MM.1S (cell line): ENCODE results near the gene IQGAP2.
A peak's percentile ranks its signal among the peaks of the same experiment; 100 is the strongest.

Experiments
- DNase-seq: peaks from one replicate; pipeline ENCODE4 v3.0.0-alpha.2; 2015
- H2AFZ ChIP-seq: fragments of 300-600 bp; sonication (generic); 2 replicates; pipeline ENCODE4 v1.6.0; 2016; ENCODE audit warnings: antibody characterized with exemption, low read length
- H3F3A ChIP-seq: fragments of 300-600 bp; sonication (generic); 2 replicates; pipeline ENCODE4 v1.6.1; 2016; ENCODE audit warnings: mild to moderate bottlenecking, antibody characterized with exemption, low read length, moderate library complexity, mixed read lengths; ENCODE audit not compliant: insufficient read depth
- H3K27ac ChIP-seq: fragments of 300-600 bp; sonication (generic); 2 replicates; pipeline ENCODE4 v1.5.1; 2016; ENCODE audit warnings: mild to moderate bottlenecking, low read length
- H3K27me3 ChIP-seq: fragments of 300-600 bp; sonication (generic); replicated peaks from 2 replicates; pipeline ENCODE4 v1.6.0; 2016; ENCODE audit warnings: low read length; ENCODE audit not compliant: insufficient read depth
- H3K36me3 ChIP-seq: fragments of 300-600 bp; sonication (generic); replicated peaks from 2 replicates; pipeline ENCODE4 v1.6.1; 2016; ENCODE audit warnings: mild to moderate bottlenecking, low read length, mixed read lengths; ENCODE audit not compliant: insufficient read depth
- H3K4me1 ChIP-seq: fragments of 300-600 bp; sonication (generic); 2 replicates; pipeline ENCODE4 v1.6.1; 2016; ENCODE audit warnings: low read length, mixed read lengths
- H3K4me2 ChIP-seq: fragments of 300-600 bp; sonication (generic); 2 replicates; pipeline ENCODE4 v1.6.0; 2016; ENCODE audit warnings: low read depth, low read length
- H3K4me3 ChIP-seq: fragments of 300-600 bp; sonication (generic); 2 replicates; pipeline ENCODE4 v1.5.1; 2016; ENCODE audit warnings: low read length, mixed read lengths
- H3K79me2 ChIP-seq: fragments of 300-600 bp; sonication (generic); 2 replicates; pipeline ENCODE4 v1.6.1; 2016; ENCODE audit warnings: mixed run types, low read length, mixed read lengths
- H3K9ac ChIP-seq: fragments of 300-600 bp; sonication (generic); 2 replicates; pipeline ENCODE4 v1.6.1; 2016; ENCODE audit warnings: low read length, mixed read lengths
- H3K9me2 ChIP-seq: fragments of 300-600 bp; sonication (generic); replicated peaks from 2 replicates; pipeline ENCODE4 v1.6.1; 2016; ENCODE audit warnings: mild to moderate bottlenecking, low read length, mixed read lengths; ENCODE audit not compliant: insufficient read depth
- H3K9me3 ChIP-seq: fragments of 300-600 bp; sonication (generic); replicated peaks from 2 replicates; pipeline ENCODE4 v1.6.1; 2016; ENCODE audit warnings: mild to moderate bottlenecking, low read length, mixed read lengths; ENCODE audit not compliant: insufficient read depth
- H4K20me1 ChIP-seq: fragments of 300-600 bp; sonication (generic); 2 replicates; pipeline ENCODE4 v1.6.1; 2016; ENCODE audit warnings: mild to moderate bottlenecking, low read length, moderate library complexity, mixed read lengths; ENCODE audit not compliant: insufficient read depth
- CTCF ChIP-seq: fragments of 300-600 bp; sonication (generic); IDR thresholded peaks from 2 replicates; pipeline ENCODE4 v1.5.1; 2016; ENCODE audit warnings: antibody characterized with exemption, low read length, mixed read lengths
- EZH2 ChIP-seq: fragments of 300-600 bp; sonication (generic); optimal IDR thresholded peaks from 2 replicates; pipeline ENCODE3; 2017; ENCODE audit warnings: low read depth, mild to moderate bottlenecking, antibody characterized with exemption, low read length, mixed read lengths
- EZH2phosphoT487 ChIP-seq: fragments of 300-600 bp; sonication (generic); IDR thresholded peaks from 2 replicates; pipeline ENCODE4 v1.6.1; 2018; ENCODE audit warnings: antibody characterized with exemption, low read length

The IQGAP2 gene

GRCh38 chr5:76399268-76399667, 3.8 kb upstream of the IQGAP2 start:
- Histone ChIP-seq H3K79me2 (peaks cover 8% of the 10 kb centered on the region), H3K9me3 (no peaks in the 10 kb centered on the region), H2AFZ (no peak overlapping the region), H3K4me3 (no peak overlapping the region), H3K36me3 (no peaks in the 10 kb centered on the region), H3K4me2 (no peak overlapping the region), H3F3A (peaks cover 29% of the 10 kb centered on the region), H4K20me1 (no peaks in the 10 kb centered on the region), H3K4me1 (peaks cover 10% of the 10 kb centered on the region), H3K27me3 (no peaks in the 10 kb centered on the region), H3K9me2 (no peaks in the 10 kb centered on the region), H3K9ac (no peak overlapping the region), H3K27ac (no peak overlapping the region)
- no peak for TF ChIP-seq EZH2phosphoT487
- no peak for TF ChIP-seq CTCF
- TF ChIP-seq EZH2: no peak
- DNase-seq: no peak

DNA sequence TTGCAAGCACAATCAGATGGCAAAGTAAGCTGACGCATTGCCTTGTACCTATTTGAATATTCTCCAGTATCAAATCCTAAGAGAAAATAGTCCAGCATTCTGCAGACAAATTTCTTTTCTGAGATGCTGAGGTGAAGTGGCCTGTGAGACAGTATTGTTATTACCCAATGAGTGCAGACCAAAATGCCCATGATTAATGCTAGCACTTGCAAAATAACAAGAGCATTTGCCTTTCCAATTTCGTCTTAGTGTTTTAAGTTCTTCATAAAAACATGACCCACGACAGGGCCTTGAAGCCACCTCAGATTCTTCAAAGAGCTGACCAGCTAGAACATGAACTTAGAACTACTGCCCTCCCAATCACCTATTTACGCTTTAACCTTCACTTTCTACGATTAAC, 2.6 kb upstream of the IQGAP2 start:
- H3K9me2 ChIP-seq: no peaks in the 10 kb centered on the region
- H3F3A ChIP-seq: peaks cover 41% of the 10 kb centered on the region
- H3K27ac ChIP-seq: no peak overlapping the region
- TF ChIP-seq EZH2 (no peak), EZH2phosphoT487 (no peak), CTCF (no peak)
- no peak overlapping the region for H3K9ac ChIP-seq
- no peaks in the 10 kb centered on the region for H3K27me3 ChIP-seq
- H3K9me3 ChIP-seq: no peaks in the 10 kb centered on the region
- no peak for DNase-seq
- no peaks in the 10 kb centered on the region for H4K20me1 ChIP-seq
- no peaks in the 10 kb centered on the region for H3K36me3 ChIP-seq
- H3K79me2 ChIP-seq: peaks cover 20% of the 10 kb centered on the region
- H3K4me1 ChIP-seq: peaks cover 15% of the 10 kb centered on the region
- H3K4me2 ChIP-seq: no peak overlapping the region
- H3K4me3 ChIP-seq: no peak overlapping the region
- no peak overlapping the region for H2AFZ ChIP-seq

DNA sequence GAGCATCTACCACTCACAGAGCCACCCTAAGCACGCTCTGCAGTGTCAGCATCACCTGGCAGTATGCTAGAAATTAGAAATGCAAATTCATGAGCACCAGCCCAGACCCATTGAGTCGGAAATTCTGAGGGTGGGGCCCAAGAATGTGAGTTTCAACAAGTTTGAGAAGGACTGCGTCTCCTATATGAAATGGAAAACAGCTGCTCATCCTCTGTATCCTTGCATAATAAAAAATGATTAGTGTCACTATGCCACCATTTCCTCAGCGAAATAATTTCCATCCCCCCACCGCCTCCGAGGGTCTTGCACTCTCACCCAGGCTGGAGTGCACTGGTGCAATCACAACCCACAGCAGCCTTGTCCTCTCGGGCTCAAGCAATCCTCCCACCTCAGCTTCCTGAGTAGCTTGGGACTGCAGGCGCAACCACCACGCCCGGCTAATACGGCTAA, 1.3 kb upstream of the IQGAP2 start:
- no peaks in the 10 kb centered on the region for H3K36me3 ChIP-seq
- H3K9ac ChIP-seq: peak overlapping the region; percentile 97
- peak overlapping the region; percentile 96 for H3K4me2 ChIP-seq
- H4K20me1 ChIP-seq: no peaks in the 10 kb centered on the region
- H3K27me3 ChIP-seq: no peaks in the 10 kb centered on the region
- H3F3A ChIP-seq: peaks cover 55% of the 10 kb centered on the region
- H3K9me3 ChIP-seq: no peaks in the 10 kb centered on the region
- H3K9me2 ChIP-seq: no peaks in the 10 kb centered on the region
- peaks cover 33% of the 10 kb centered on the region for H3K79me2 ChIP-seq
- H2AFZ ChIP-seq: peak overlapping the region; percentile 41
- peaks cover 28% of the 10 kb centered on the region for H3K4me1 ChIP-seq
- peak overlapping the region; percentile 99 for H3K27ac ChIP-seq
- peak; percentile 93 for DNase-seq
- no peak for TF ChIP-seq EZH2phosphoT487
- no peak for TF ChIP-seq EZH2
- TF ChIP-seq CTCF: no peak
- H3K4me3 ChIP-seq: peak overlapping the region; percentile 79
